Measurements from ENCODE around the gene FAM199X.
"Not testable (repeated sequence)": the region's sequence is repeated elsewhere in the genome, so short reads cannot be mapped to it uniquely, and the experiment has no call there.

FAM199X gene

GRCh38 chrX:104189837-104190236, 23.6 kb downstream of the FAM199X start:
- DNase-seq (ENCODE audit: low read depth in 2 of 2): no peak

GRCh38 chrX:104193485-104193884, 27.2 kb downstream of the FAM199X start:
- DNase-seq (ENCODE audit: low read depth in 2 of 2): no peak

GRCh38 chrX:104195013-104195412, 28.8 kb downstream of the FAM199X start:
- no peak for DNase-seq (ENCODE audit: low read depth in 2 of 2)

GRCh38 chrX:104195489-104196084, 29.3 kb downstream of the FAM199X start:
- DNase-seq (ENCODE audit: low read depth in 2 of 2): no peak

GRCh38 chrX:104205548-104205947, 39.3 kb downstream of the FAM199X start:
- DNase-seq (ENCODE audit: low read depth in 2 of 2): no peak

- no peak for DNase-seq (ENCODE audit: low read depth in 2 of 2)
Observed at GRCh38 chrX:104211187-104211586, 44.9 kb downstream of the FAM199X start.

- DNase-seq (ENCODE audit: low read depth in 2 of 2): not testable (repeated sequence)
Observed at GRCh38 chrX:104230060-104230459, 63.8 kb downstream of the FAM199X start.
